Astrocyte of the cerebellum (primary cell): ENCODE measurements around the gene CRLF2.
"Not testable (repeated sequence)": the region's sequence is repeated elsewhere in the genome, so short reads cannot be mapped to it uniquely, and the experiment has no call there.

Experiments used
- DNase-seq: peaks from one replicate; pipeline ENCODE4 v3.0.0-alpha.2; 2011; ENCODE audit warnings: low read depth
- H3K4me3 ChIP-seq: 2 replicates; pipeline ENCODE4 v1.5.1; 2011; ENCODE audit warnings: mild to moderate bottlenecking, low read depth, low read length, moderate library complexity
- in situ Hi-C: cut with HindIII; loops from 2 replicates; pipeline ENCODE4 v1.10.0; 2017; ENCODE audit warnings: low sequenced_read_pairs
- TF ChIP-seq, protein P1 (sequence below): IDR thresholded peaks from 2 replicates; pipeline ENCODE4 v1.5.1; 2012; ENCODE audit warnings: low read length, low read depth, moderate library complexity, mild to moderate bottlenecking; ENCODE audit errors: missing control alignments

CRLF2 gene

DNA sequence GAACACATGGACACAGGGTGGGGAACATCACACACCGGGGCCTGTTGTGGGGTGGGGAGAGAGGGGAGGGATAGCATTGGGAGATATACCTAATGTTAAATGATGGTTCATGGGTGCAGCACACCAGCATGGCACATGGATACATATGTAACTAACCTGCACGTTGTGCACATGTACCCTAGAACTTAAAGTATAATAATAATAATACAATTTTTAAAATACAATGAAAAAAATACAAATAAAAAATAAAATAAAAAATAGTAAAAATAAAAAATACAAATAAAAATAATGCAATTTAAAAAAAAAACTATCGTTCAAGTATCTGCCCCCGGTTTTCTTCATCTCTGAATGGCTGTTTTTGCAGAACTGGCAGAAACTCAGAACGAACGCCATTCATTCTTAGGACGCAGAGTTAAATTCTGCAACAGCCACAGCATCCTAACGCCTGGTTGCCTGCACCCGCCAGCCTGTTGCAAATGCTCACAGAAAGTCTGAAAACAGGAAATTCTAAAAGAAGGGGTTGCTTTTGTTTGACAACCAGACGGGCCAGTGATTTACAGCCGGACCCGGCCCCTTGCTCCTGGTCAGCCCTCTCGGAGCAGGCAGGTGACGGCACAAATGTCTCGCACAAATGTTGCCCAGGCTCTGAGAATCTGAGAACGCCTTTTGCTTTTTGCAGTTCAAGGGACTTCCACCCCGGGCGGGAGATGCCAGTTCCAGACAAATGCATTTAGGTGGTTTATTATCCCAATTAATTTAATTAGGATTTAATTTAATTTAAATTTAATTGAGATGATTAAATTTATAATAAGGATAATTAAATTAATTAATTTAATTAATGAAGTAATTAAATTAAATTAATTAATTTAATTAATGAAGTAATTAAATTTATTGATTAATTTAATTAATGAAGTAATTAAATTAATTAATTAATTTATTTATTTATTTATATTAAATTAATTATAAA is 47.8 kb downstream of the CRLF2 start:
- no peak overlapping the region for H3K4me3 ChIP-seq
- TF ChIP-seq, protein P1, sequence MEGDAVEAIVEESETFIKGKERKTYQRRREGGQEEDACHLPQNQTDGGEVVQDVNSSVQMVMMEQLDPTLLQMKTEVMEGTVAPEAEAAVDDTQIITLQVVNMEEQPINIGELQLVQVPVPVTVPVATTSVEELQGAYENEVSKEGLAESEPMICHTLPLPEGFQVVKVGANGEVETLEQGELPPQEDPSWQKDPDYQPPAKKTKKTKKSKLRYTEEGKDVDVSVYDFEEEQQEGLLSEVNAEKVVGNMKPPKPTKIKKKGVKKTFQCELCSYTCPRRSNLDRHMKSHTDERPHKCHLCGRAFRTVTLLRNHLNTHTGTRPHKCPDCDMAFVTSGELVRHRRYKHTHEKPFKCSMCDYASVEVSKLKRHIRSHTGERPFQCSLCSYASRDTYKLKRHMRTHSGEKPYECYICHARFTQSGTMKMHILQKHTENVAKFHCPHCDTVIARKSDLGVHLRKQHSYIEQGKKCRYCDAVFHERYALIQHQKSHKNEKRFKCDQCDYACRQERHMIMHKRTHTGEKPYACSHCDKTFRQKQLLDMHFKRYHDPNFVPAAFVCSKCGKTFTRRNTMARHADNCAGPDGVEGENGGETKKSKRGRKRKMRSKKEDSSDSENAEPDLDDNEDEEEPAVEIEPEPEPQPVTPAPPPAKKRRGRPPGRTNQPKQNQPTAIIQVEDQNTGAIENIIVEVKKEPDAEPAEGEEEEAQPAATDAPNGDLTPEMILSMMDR = no peak
- DNase-seq = no peak
- in situ Hi-C loops = no loop called here

DNA sequence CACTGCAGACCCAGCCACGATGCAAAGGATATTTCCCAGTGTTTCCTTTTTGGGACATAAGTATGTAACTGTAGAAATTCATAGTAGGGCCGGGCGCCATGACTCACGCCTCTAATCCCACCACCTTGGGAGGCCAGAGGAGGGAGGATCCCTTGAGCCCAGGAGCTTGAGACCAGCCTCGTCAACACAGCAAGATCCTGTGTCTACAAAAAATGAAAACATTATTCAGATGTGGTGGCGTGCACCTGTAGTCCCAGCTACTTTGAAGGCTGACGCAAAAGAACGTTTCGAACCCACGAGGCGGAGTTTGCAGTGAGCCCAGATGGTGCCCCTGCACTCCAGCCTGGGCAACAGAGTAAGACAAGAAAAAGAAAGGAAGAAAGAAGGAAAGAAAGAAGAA is 49.2 kb downstream of the CRLF2 start:
- no peak for DNase-seq
- TF ChIP-seq, protein P1 = no peak
- in situ Hi-C loops = no loop called here
- H3K4me3 ChIP-seq = no peak overlapping the region

DNA sequence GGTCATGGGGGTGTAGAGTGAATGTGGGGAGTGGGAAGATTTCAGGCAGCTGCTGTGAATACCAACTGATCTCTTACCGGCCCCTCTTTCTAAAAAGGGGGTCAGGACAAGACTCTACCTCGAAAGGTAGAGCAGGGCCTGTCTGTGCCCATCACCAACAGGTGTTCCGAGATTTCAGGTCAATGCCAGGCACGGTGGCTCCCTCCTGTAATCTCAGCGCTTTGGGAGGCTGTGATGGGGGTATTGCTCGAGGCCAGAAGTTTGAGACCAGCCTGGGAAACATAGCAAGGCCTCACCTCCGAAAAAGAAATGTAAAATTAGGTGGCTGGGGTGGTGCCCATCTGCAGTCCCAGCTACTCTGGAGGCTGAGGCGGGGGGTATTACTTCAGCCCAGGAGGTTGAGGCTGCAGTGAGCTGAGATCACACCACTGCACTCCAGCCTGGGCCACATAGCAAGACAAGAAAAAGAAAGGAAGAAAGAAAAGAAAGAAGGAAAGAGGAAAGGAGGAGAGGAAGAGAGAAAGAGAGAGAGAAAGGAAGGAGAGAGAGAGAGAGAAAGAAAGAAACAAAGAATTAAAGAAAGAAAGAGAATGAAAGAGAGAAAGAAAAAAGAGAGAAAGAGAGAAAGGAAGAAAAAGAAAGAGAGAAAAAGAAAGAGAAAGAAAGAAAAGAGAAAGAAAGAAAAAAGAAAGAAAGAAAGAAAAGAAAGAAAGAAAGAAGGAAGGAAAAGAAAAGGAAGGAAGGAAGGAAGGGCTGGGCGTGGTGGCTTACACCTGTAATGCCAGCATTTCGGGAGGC is 50.1 kb downstream of the CRLF2 start:
- in situ Hi-C loops = no loop called here
- TF ChIP-seq, protein P1 = no peak
- no peak for DNase-seq
- no peak overlapping the region for H3K4me3 ChIP-seq

DNA sequence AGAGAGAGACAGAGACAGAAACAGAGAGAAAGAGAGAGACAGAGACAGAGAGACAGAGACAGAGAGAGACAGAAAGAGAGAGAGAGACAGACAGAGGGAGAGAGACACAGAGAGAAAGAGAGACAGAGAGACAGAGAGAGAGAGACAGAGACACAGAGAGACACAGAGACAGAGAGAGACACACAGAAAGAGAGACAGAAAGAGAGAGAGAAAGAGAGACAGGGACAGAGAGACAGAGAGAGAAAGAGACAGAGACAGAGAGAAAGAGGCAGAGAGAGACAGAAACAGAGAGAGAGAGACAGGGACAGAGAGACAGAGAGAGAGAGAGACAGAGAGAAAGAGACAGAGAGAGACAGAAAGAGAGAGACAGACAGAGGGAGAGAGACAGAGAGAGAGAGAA is 52.9 kb downstream of the CRLF2 start:
- in situ Hi-C loops = loop anchor here (10.0 kb wide), 1 partner anchor 55 kb away; the partner anchor contains the start of gene CRLF2

DNA sequence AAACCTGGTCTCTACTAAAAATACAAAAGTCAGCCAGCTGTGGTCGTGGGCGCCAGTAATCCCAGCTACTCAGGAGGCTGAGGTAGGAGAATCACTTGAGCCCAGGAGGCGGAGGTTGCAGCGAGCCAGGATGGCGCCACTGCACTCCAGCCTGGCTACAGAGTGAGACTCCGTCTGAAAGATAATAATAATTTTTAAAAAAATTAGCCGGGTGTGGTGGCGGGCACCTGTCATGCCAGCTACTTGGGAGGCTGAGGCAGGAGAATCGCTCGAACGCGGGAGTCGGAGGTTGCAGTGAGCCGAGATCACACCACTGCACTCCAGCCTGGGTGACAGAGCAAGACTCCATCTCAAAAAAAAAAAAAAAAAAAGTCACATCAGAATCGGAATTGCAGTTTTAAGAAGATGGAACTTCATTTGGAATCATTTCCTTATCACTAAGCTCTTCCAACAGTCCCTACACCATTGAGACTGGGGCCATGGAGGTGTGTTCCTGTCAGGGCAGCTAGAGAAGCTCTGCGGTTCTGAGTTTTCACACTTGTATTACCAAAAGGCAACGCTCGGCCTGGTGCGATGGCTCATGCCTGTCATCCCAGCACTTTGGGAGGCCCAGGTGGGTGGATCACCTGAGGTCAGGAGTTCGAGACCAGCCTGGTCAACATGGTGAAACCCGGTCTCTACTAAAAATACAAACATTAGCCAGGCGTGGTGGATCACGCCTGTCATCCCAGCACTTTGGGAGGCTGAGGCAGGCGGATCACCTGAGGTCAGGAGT is 55.6 kb downstream of the CRLF2 start:
- not testable (repeated sequence) for DNase-seq, H3K4me3 ChIP-seq
- in situ Hi-C loops = loop anchor here (10.0 kb wide), 1 partner anchor 58 kb away; the partner anchor contains the start of gene CRLF2

More for the DNA sequence above, 52.9 kb downstream of the CRLF2 start:
- DNase-seq = no peak
- no peak overlapping the region for H3K4me3 ChIP-seq
- TF ChIP-seq, protein P1 = no peak

DNA sequence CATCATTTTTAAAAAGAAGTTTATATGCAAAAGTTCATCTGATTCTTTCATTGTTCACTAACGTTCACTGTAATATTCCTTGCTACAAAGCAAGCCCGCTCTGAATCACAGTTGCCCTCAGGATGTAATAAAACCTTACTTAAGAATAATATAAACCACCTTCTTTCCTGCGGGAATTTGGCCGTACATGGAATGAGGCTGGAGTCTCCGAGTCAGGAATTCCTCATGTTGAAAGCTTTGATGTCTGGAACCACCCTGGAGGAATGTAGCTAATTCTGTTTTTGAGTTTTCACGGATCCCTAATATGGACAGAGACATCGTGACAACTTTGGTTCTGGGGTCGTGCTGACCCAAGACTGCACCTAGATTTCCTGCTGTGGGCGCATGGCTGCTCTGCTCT is 58.5 kb downstream of the CRLF2 start:
- no peak overlapping the region for H3K4me3 ChIP-seq
- DNase-seq = no peak
- in situ Hi-C loops = loop anchor here (10.0 kb wide), 1 partner anchor 61 kb away; the partner anchor contains the start of gene CRLF2
- TF ChIP-seq, protein P1 = no peak
